ENCODE data around the gene CENPV. TPM values are rescaled to one million over a fixed set of nuclear protein-coding genes. Genes with fewer than 3 reads are reported as not detected.

The CENPV gene
- total RNA-seq, 1 donor from 2014 or later, result 14.2 TPM

Other genes with a start within 250 kb of the CENPV start
- 62.5 TPM for gene NCOR1, start 137.9 kb downstream of the CENPV start, total RNA-seq
- gene PIGL, start 136.3 kb downstream of the CENPV start, total RNA-seq, result 6.3 TPM
- 1,672 TPM for gene UBB, start 27.6 kb upstream of the CENPV start, total RNA-seq
- 8.1 TPM for gene TRPV2, start 62.1 kb upstream of the CENPV start, total RNA-seq
- 0.47 TPM for gene LRRC75A, start 138.7 kb upstream of the CENPV start, total RNA-seq
- 6.3 TPM for gene ZNF287, start 215.7 kb upstream of the CENPV start, total RNA-seq

Data from left ventricle myocardium superior (tissue), 1 donor.